HCT116 (cell line): ENCODE data around the gene MED28. TPM values are rescaled to one million over a fixed set of nuclear protein-coding genes. Genes with fewer than 3 reads are reported as not detected.

Experiments used
- ATAC-seq: fragments of 200-7000 bp; cut with Tn5 transposase; 2 replicates; pipeline ENCODE4 v1.9.1; 2020; ENCODE audit warnings: mild to moderate bottlenecking, moderate library complexity
- BruUV-seq: library from RNA; stranded (reverse); fragments of 400-500 nt; replicated peaks from 2 replicates; lab custom pipeline; 2021; lab: Mats Ljungman, UMichigan
- CTCF ChIA-PET: fragments of 300-600 bp; sonication (Branson Sonifier 250); formaldehyde crosslinking; loops from one replicate; lab custom pipeline; 2021; ENCODE audit warnings: antibody characterized with exemption; lab: Charles Lee
- POLR2A ChIA-PET: fragments of 300-600, 350-600 bp; sonication (Branson Sonifier 250); formaldehyde crosslinking; loops from one replicate; lab custom pipeline; 2021; ENCODE audit warnings: antibody characterized with exemption; lab: Charles Lee
- RAD21 ChIA-PET, 2 experiments: fragments of 300-600 bp; sonication (Branson Sonifier 250); formaldehyde crosslinking; loops; one replicate each; lab custom pipeline; 2023; ENCODE audit warnings: low total read pairs in 2 of 2; ENCODE audit not compliant: uncharacterized antibody in 2 of 2, unreplicated experiment in 2 of 2, low non-redundant PET in 1 of 2; lab: Charles Lee
- DNase-seq: peaks from one replicate; pipeline ENCODE4 v3.0.0-alpha.2; 2010; ENCODE audit warnings: low read depth, low spot score
- H2AFZ ChIP-seq: fragments of 200-600 bp; shearing (Covaris generic), sonication (generic); 2 replicates; pipeline ENCODE4 v1.6.1; 2017; ENCODE audit warnings: low read depth, mixed run types, mixed read lengths, antibody characterized with exemption, low read length; ENCODE audit not compliant: poor library complexity, severe bottlenecking
- H3K27ac ChIP-seq: 2 replicates; pipeline ENCODE4 v1.5.1; 2012; ENCODE audit warnings: low read depth, low read length
- H3K27me3 ChIP-seq: fragments of 200-600 bp; sonication (generic); 2 replicates; pipeline ENCODE4 v1.6.1; 2016; ENCODE audit warnings: mixed run types, low read length, mixed read lengths; ENCODE audit not compliant: insufficient read depth
- H3K36me3 ChIP-seq, 2 experiments: fragments of 200-500 bp in 1 of 2; fragments of 200-600 bp in 1 of 2; sonication (Bioruptor generic) in 1 of 2; sonication (generic) in 1 of 2; 2 replicates each; pipeline versions ENCODE4 v1.5.1 to v1.6.1; 2014 to 2016; ENCODE audit warnings: low read length in 2 of 2, inconsistent platforms in 1 of 2, mixed read lengths in 1 of 2, mixed run types in 1 of 2; ENCODE audit not compliant: insufficient read depth in 2 of 2, control insufficient read depth in 1 of 2
- H3K4me1 ChIP-seq, 2 experiments: fragments of 200-600 bp in 1 of 2; sonication (generic) in 1 of 2; 2 replicates each; pipeline versions ENCODE4 v1.5.1 to v1.6.1; 2012 to 2017; ENCODE audit warnings: low read length in 2 of 2, inconsistent platforms in 1 of 2, mild to moderate bottlenecking in 1 of 2, mixed read lengths in 1 of 2, mixed run types in 1 of 2, moderate library complexity in 1 of 2; ENCODE audit not compliant: insufficient read depth in 2 of 2, control insufficient read depth in 1 of 2
- H3K4me2 ChIP-seq: fragments of 200-600 bp; sonication (generic); 2 replicates; pipeline ENCODE4 v1.6.1; 2017; ENCODE audit warnings: mixed run types, low read length, mixed read lengths
- H3K4me3 ChIP-seq, 2 experiments: fragments of 200-600 bp in 1 of 2; sonication (generic) in 1 of 2; replicated peaks in 1 of 2; 2 replicates each; pipeline ENCODE4 v1.5.1; 2011 to 2016; ENCODE audit warnings: low read length in 2 of 2, control low read depth in 1 of 2, low read depth in 1 of 2, mild to moderate bottlenecking in 1 of 2, mixed read lengths in 1 of 2, mixed run types in 1 of 2
- H3K79me2 ChIP-seq: fragments of 200-600 bp; sonication (generic); 2 replicates; pipeline ENCODE4 v1.6.1; 2017; ENCODE audit warnings: mild to moderate bottlenecking, mixed run types, low read length, moderate library complexity, mixed read lengths; ENCODE audit not compliant: insufficient read depth
- H3K9ac ChIP-seq: fragments of 200-600 bp; sonication (generic); 2 replicates; pipeline ENCODE4 v1.6.1; 2016; ENCODE audit warnings: low read length, mixed read lengths
- H3K9me2 ChIP-seq: fragments of 200-600 bp; sonication (generic), shearing (Covaris generic); 2 replicates; pipeline ENCODE4 v1.6.1; 2017; ENCODE audit warnings: mixed run types, mild to moderate bottlenecking, moderate library complexity; ENCODE audit not compliant: insufficient read depth
- H3K9me3 ChIP-seq, 2 experiments: fragments of 200-500 bp in 1 of 2; fragments of 200-600 bp in 1 of 2; sonication (Bioruptor generic) in 1 of 2; sonication (generic) in 1 of 2; 2 replicates each; pipeline ENCODE4 v1.6.1; 2014 to 2017; ENCODE audit warnings: low read length in 2 of 2, mixed read lengths in 2 of 2, inconsistent platforms in 1 of 2, low read depth in 1 of 2, mild to moderate bottlenecking in 1 of 2, mixed run types in 1 of 2, moderate library complexity in 1 of 2; ENCODE audit not compliant: control insufficient read depth in 1 of 2, insufficient read depth in 1 of 2
- H4K20me1 ChIP-seq: fragments of 200-600 bp; sonication (generic), shearing (Covaris generic); 2 replicates; pipeline ENCODE4 v1.6.1; 2017; ENCODE audit warnings: mixed run types, mild to moderate bottlenecking, moderate library complexity; ENCODE audit not compliant: insufficient read depth
- ATF3 ChIP-seq: IDR thresholded peaks from 2 replicates; pipeline ENCODE4 v1.6.1; 2012
- CTCF ChIP-seq, 3 experiments: fragments of 200-600 bp in 1 of 3; sonication (generic) in 1 of 3; IDR thresholded peaks in 2 of 3; conservative IDR thresholded peaks in 1 of 3; 2 replicates each; pipeline ENCODE4 v1.5.1; 2012 to 2017; ENCODE audit warnings: low read depth in 2 of 3, low read length in 2 of 3, antibody characterized with exemption in 1 of 3, borderline replicate concordance in 1 of 3, control low read depth in 1 of 3, mild to moderate bottlenecking in 1 of 3, mixed read lengths in 1 of 3, mixed run types in 1 of 3, moderate library complexity in 1 of 3; ENCODE audit not compliant: insufficient read depth in 1 of 3
- EZH2phosphoT487 ChIP-seq: fragments of 200-600 bp; IDR thresholded peaks from 2 replicates; pipeline ENCODE4 v1.6.1; 2018; ENCODE audit warnings: antibody characterized with exemption, borderline replicate concordance
- FOSL1 ChIP-seq: IDR thresholded peaks from 2 replicates; pipeline ENCODE4 v1.6.1; 2012; ENCODE audit warnings: low read depth
- JUND ChIP-seq: IDR thresholded peaks from 2 replicates; pipeline ENCODE4 v1.6.1; 2012
- ZBTB33 ChIP-seq: IDR thresholded peaks from 2 replicates; pipeline ENCODE4 v1.6.1; 2011; ENCODE audit warnings: mild to moderate bottlenecking, low read length, moderate library complexity; ENCODE audit not compliant: insufficient replicate concordance; ENCODE audit errors: extremely low read depth
- ZFX ChIP-seq: fragments of 450-650 bp; IDR thresholded peaks from 2 replicates; pipeline ENCODE4 v1.6.1; 2017
- ZNF274 ChIP-seq: fragments of 200-500 bp; sonication (Bioruptor generic); IDR thresholded peaks from 2 replicates; pipeline ENCODE4 v1.6.1; 2014; ENCODE audit warnings: mild to moderate bottlenecking, low read depth, low read length, inconsistent platforms
- intact Hi-C: fragments of 100-400 bp; cut with micrococcal nuclease; formaldehyde crosslinking; loops from 2 replicates; pipeline ENCODE4 v1.10.0; 2022
- total RNA-seq: library from RNA; stranded (reverse); gene quantifications from one replicate; pipeline ENCODE4 v1.2.1, GENCODE V29; 2021; ENCODE audit not compliant: unreplicated experiment

Gene MED28
- total RNA-seq, 1 experiment from 2014 or later, result 48.8 TPM

- no peaks in the 10 kb centered on the region for H3K9me3 ChIP-seq
- TF ChIP-seq ATF3, result no peak
- TF ChIP-seq ZFX, result peak; percentile 67; the same call in 1 of the 2 replicates
- TF ChIP-seq ZNF274, result no peak
- TF ChIP-seq EZH2phosphoT487, result no peak
- no peak for TF ChIP-seq ZBTB33
- TF ChIP-seq FOSL1, result no peak
- no peak for TF ChIP-seq JUND
- TF ChIP-seq CTCF (IDR thresholded peaks at IDR 0.05 in 2 of 3, conservative IDR thresholded peaks at IDR 0.05 in 1 of 3; ENCODE audit: borderline replicate concordance in 1 of 3, insufficient read depth in 1 of 3, low read depth in 2 of 3, low read length in 2 of 3), result no peak
- TF ChIP-seq, all 23 proteins: peak for 1
- peak overlapping the region; percentile 88 for H3K4me2 ChIP-seq
- H3K4me3 ChIP-seq, result peak overlapping the region; percentile 62 to 78
- ATAC-seq, result peak; percentile 15
- ChIA-PET POLR2A (interaction anchor here (1.0 kb wide), 1 partner anchor 17 kb away, joined by 3 read pairs; no protein-coding TSS in a partner anchor), CTCF (no interaction called here), RAD21 (no interaction called here)
- H3K36me3 ChIP-seq, result peaks cover 14 to 22% of the 10 kb centered on the region in 2 experiments; a peak in 3 of 4 replicates
- peak overlapping the region; percentile 76 for H3K27ac ChIP-seq
- no peaks in the 10 kb centered on the region for H3K27me3 ChIP-seq
- H3K9me2 ChIP-seq, result no peaks in the 10 kb centered on the region
- H4K20me1 ChIP-seq, result no peaks in the 10 kb centered on the region
- no peak overlapping the region for H2AFZ ChIP-seq
- peaks cover 17% of the 10 kb centered on the region; the same call in 1 of the 2 replicates for H3K79me2 ChIP-seq
- no peak for DNase-seq
- peak overlapping the region; percentile 80 for H3K9ac ChIP-seq
- H3K4me1 ChIP-seq, result peaks cover 6 to 18% of the 10 kb centered on the region in 2 experiments; a peak in 3 of 4 replicates
- TSS peak; percentile 68 for BruUV-seq
- intact Hi-C loops, result loop anchor here (2.0 kb wide), 1 partner anchor 37 kb away; the partner anchor contains the start of gene MED28
Measured at GRCh38 chr4:17577665-17578481, 36.6 kb upstream of the MED28 start.
